Measurements from ENCODE around the gene KLHL29. TPM values are rescaled to one million over a fixed set of nuclear protein-coding genes. Genes with fewer than 3 reads are reported as not detected.

Gene KLHL29
- total RNA-seq, 1 experiment from 2014 or later = 2.4 TPM

- no peak overlapping the region for H3K27ac ChIP-seq (ENCODE audit: insufficient read length, low read depth, low read length)
- TF ChIP-seq, protein P1, sequence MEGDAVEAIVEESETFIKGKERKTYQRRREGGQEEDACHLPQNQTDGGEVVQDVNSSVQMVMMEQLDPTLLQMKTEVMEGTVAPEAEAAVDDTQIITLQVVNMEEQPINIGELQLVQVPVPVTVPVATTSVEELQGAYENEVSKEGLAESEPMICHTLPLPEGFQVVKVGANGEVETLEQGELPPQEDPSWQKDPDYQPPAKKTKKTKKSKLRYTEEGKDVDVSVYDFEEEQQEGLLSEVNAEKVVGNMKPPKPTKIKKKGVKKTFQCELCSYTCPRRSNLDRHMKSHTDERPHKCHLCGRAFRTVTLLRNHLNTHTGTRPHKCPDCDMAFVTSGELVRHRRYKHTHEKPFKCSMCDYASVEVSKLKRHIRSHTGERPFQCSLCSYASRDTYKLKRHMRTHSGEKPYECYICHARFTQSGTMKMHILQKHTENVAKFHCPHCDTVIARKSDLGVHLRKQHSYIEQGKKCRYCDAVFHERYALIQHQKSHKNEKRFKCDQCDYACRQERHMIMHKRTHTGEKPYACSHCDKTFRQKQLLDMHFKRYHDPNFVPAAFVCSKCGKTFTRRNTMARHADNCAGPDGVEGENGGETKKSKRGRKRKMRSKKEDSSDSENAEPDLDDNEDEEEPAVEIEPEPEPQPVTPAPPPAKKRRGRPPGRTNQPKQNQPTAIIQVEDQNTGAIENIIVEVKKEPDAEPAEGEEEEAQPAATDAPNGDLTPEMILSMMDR (conservative IDR thresholded peaks at IDR 0.05) = no peak
- WGBS (ENCODE audit: extremely low coverage, insufficient read length, low lambda C conversion rate) = no CpG with 5 or more reads among the region's 14 CpGs
- DNase-seq = no peak
- no peaks in the 10 kb centered on the region for H3K23me2 ChIP-seq (ENCODE audit: insufficient read length, low read depth, low read length, poor library complexity, severe bottlenecking)
- H3K27ac Mint-ChIP-seq = no peak overlapping the region
- no peaks in the 10 kb centered on the region; the same call in 1 of the 2 replicates for H3K27me3 Mint-ChIP-seq (ENCODE audit: low read depth)
- peaks cover 15 to 18% of the 10 kb centered on the region in 2 experiments for H3K4me1 Mint-ChIP-seq
- peaks cover 8 to 15% of the 10 kb centered on the region in 2 experiments for H3K9me3 Mint-ChIP-seq
- H3K18ac ChIP-seq (ENCODE audit: insufficient read length, low read depth, low read length) = no peak overlapping the region
- H2BK120ac ChIP-seq (ENCODE audit: low read depth, low read length, poor library complexity, severe bottlenecking) = no peak overlapping the region
- H3K36me3 Mint-ChIP-seq (ENCODE audit: insufficient read depth in 1 of 3, low read depth in 3 of 3) = peaks cover 0 to 8% (median 6%) of the 10 kb centered on the region in 3 experiments; a peak in 4 of 7 replicates
- H4K5ac ChIP-seq (ENCODE audit: insufficient read length, low read depth, low read length) = no peak overlapping the region
- no peaks in the 10 kb centered on the region for H4K20me1 ChIP-seq (ENCODE audit: control insufficient read depth, insufficient read depth, insufficient read length)
- no peak overlapping the region for H3K4me3 Mint-ChIP-seq
- no peak overlapping the region for H2BK20ac ChIP-seq (ENCODE audit: low read depth, low read length, poor library complexity, severe bottlenecking)
- H3K23ac ChIP-seq (ENCODE audit: insufficient read length, low read depth, low read length) = no peak overlapping the region
- H3K14ac ChIP-seq (ENCODE audit: insufficient read depth, low read length) = no peak overlapping the region
- H3K4ac ChIP-seq (ENCODE audit: low read depth, low read length) = no peak overlapping the region
- H4K91ac ChIP-seq (ENCODE audit: insufficient read length, low read depth, low read length) = no peak overlapping the region
- H2AFZ ChIP-seq (ENCODE audit: low read length) = no peak overlapping the region
- no peaks in the 10 kb centered on the region for H3K4me1 ChIP-seq (ENCODE audit: insufficient read depth, low read length)
- no peak overlapping the region for H2AK5ac ChIP-seq (ENCODE audit: insufficient read length, low read length)
- H2BK15ac ChIP-seq (ENCODE audit: low read depth, low read length) = no peak overlapping the region
- no peaks in the 10 kb centered on the region for H3K79me2 ChIP-seq (ENCODE audit: insufficient read depth, low read length)
- H2BK5ac ChIP-seq (ENCODE audit: insufficient read length, low read length) = no peak overlapping the region
- H3K4me2 ChIP-seq (ENCODE audit: insufficient read depth, insufficient read length, low read length) = no peak overlapping the region
- H3K27me3 ChIP-seq (ENCODE audit: insufficient read depth, low read length) = no peaks in the 10 kb centered on the region
- no peak overlapping the region for H3T11ph ChIP-seq (ENCODE audit: low read length)
- H3K56ac ChIP-seq (ENCODE audit: insufficient read length, low read depth, low read length) = no peak overlapping the region
- H3K9me3 ChIP-seq (ENCODE audit: control insufficient read depth, low read depth, low read length) = no peaks in the 10 kb centered on the region
- no peak overlapping the region for H2BK12ac ChIP-seq (ENCODE audit: insufficient read length, low read depth, low read length)
- H3K9ac ChIP-seq (ENCODE audit: extremely low read depth, insufficient read length, low read length) = no peak overlapping the region
- no peaks in the 10 kb centered on the region for H3K79me1 ChIP-seq (ENCODE audit: insufficient read depth, low read depth, low read length, poor library complexity, severe bottlenecking)
- H4K8ac ChIP-seq (replicated peaks; ENCODE audit: insufficient read length, low read depth, low read length) = no peak overlapping the region
These were observed 238.1 kb downstream of the KLHL29 start for GRCh38 chr2:23622966-23623675.
